WTC11 (cell line): ENCODE measurements around the gene FBLN2.

Experiments
- ETV6 ChIP-seq: sonication (generic); formaldehyde crosslinking; IDR thresholded peaks from 2 replicates; pipeline ENCODE4 v1.8.1; 2022; ENCODE audit warnings: mild to moderate bottlenecking, missing genetic modification reagents
- NR1H2 ChIP-seq: sonication (generic); formaldehyde crosslinking; IDR thresholded peaks from 2 replicates; pipeline ENCODE4 v1.9.0; 2021; ENCODE audit warnings: mild to moderate bottlenecking, moderate library complexity, missing genetic modification reagents
- TEAD4 ChIP-seq: sonication (generic); formaldehyde crosslinking; IDR thresholded peaks from 2 replicates; pipeline ENCODE4 v1.8.0; 2022; ENCODE audit warnings: mild to moderate bottlenecking, missing genetic modification reagents
- TP53 ChIP-seq: sonication (generic); formaldehyde crosslinking; IDR thresholded peaks from 2 replicates; pipeline ENCODE4 v1.8.1; 2023; ENCODE audit warnings: mild to moderate bottlenecking, missing genetic modification reagents
- ZBTB21 ChIP-seq: sonication (generic); formaldehyde crosslinking; IDR thresholded peaks from 2 replicates; pipeline ENCODE4 v1.8.1; 2023; ENCODE audit warnings: mild to moderate bottlenecking, missing genetic modification reagents, borderline replicate concordance
- ZNF138 ChIP-seq: sonication (generic); formaldehyde crosslinking; conservative IDR thresholded peaks from 2 replicates; pipeline ENCODE4 v1.8.1; 2022; ENCODE audit warnings: mild to moderate bottlenecking, moderate library complexity, missing genetic modification reagents
- ZNF219 ChIP-seq: sonication (generic); formaldehyde crosslinking; IDR thresholded peaks from 2 replicates; pipeline ENCODE4 v1.8.0; 2023; ENCODE audit warnings: missing genetic modification reagents, mild to moderate bottlenecking, borderline replicate concordance
- ZNF232 ChIP-seq: sonication (generic); formaldehyde crosslinking; IDR thresholded peaks from 2 replicates; pipeline ENCODE4 v1.8.0; 2022; ENCODE audit warnings: mild to moderate bottlenecking, missing genetic modification reagents
- TF ChIP-seq, protein P1 (sequence below): sonication (generic); formaldehyde crosslinking; IDR thresholded peaks from 2 replicates; pipeline ENCODE4 v1.8.1; 2022; ENCODE audit warnings: mild to moderate bottlenecking, moderate library complexity, missing genetic modification reagents
- TF ChIP-seq, protein P2 (sequence below): sonication (generic); formaldehyde crosslinking; IDR thresholded peaks from 2 replicates; pipeline ENCODE4 v1.8.1; 2022; ENCODE audit warnings: low read depth, missing genetic modification reagents, borderline replicate concordance
- TF ChIP-seq, protein P3 (sequence below): fragments of 200-600 bp; IDR thresholded peaks from 2 replicates; pipeline ENCODE4 v1.8.0; 2022; ENCODE audit warnings: antibody characterized with exemption
- TF ChIP-seq, protein P4 (sequence below): sonication (generic); formaldehyde crosslinking; IDR thresholded peaks from 2 replicates; pipeline ENCODE4 v1.8.1; 2023; ENCODE audit warnings: mild to moderate bottlenecking, missing genetic modification reagents, moderate library complexity
- TF ChIP-seq, protein P5 (sequence below): sonication (generic); formaldehyde crosslinking; IDR thresholded peaks from 2 replicates; pipeline ENCODE4 v1.8.0; 2022; ENCODE audit warnings: mild to moderate bottlenecking, missing genetic modification reagents

DNA sequence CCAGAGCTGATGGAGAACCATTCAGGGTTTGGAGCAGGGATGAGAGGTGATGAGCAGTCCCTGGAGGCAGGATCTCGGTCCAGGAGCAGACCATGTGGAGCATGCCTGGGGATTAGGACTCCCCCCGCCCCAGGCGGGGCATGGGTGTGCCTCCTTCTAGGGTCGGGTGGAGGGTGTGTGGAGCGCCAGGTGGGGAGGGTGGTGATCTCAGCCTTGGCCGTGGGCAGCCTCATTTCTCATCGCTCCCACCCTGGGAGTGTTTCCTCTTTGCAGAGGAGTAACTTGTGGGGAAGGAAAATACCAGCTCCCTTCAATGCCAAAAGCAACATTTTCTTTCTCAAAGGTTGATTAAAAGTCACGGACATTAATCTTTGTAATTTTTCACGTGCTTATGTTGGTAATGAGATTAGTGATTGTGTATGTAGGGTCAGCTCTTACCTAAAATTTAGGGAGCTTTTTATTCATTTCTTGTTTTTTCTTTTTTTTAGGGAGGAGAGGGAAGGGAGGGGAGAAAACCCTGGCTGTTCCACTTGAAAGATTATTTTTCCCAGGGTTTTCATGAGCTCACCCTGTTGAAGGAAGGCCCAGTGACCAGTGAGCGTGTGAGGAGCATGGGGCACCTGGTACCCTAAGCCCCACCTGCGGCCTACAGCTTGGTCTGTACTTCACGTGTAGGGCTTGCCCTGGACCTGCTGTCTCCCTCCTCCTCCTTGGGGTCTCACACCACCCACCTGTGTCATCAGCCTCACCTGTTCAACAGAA, 11.0 kb downstream of the FBLN2 start:
- TF ChIP-seq, protein P1, sequence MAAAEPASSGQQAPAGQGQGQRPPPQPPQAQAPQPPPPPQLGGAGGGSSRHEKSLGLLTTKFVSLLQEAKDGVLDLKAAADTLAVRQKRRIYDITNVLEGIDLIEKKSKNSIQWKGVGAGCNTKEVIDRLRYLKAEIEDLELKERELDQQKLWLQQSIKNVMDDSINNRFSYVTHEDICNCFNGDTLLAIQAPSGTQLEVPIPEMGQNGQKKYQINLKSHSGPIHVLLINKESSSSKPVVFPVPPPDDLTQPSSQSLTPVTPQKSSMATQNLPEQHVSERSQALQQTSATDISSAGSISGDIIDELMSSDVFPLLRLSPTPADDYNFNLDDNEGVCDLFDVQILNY = no peak
- TF ChIP-seq, protein P2, sequence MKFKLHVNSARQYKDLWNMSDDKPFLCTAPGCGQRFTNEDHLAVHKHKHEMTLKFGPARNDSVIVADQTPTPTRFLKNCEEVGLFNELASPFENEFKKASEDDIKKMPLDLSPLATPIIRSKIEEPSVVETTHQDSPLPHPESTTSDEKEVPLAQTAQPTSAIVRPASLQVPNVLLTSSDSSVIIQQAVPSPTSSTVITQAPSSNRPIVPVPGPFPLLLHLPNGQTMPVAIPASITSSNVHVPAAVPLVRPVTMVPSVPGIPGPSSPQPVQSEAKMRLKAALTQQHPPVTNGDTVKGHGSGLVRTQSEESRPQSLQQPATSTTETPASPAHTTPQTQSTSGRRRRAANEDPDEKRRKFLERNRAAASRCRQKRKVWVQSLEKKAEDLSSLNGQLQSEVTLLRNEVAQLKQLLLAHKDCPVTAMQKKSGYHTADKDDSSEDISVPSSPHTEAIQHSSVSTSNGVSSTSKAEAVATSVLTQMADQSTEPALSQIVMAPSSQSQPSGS (CRISPR knock-in tag) = no peak
- TF ChIP-seq ZNF219 (no peak), TEAD4 (CRISPR knock-in tag) (no peak), NR1H2 (CRISPR knock-in tag) (no peak), ETV6 (CRISPR knock-in tag) (no peak), ZBTB21 (no peak), TP53 (no peak), ZNF232 (CRISPR knock-in tag) (no peak), ZNF138 (CRISPR knock-in tag) (no peak)
- TF ChIP-seq, protein P3, sequence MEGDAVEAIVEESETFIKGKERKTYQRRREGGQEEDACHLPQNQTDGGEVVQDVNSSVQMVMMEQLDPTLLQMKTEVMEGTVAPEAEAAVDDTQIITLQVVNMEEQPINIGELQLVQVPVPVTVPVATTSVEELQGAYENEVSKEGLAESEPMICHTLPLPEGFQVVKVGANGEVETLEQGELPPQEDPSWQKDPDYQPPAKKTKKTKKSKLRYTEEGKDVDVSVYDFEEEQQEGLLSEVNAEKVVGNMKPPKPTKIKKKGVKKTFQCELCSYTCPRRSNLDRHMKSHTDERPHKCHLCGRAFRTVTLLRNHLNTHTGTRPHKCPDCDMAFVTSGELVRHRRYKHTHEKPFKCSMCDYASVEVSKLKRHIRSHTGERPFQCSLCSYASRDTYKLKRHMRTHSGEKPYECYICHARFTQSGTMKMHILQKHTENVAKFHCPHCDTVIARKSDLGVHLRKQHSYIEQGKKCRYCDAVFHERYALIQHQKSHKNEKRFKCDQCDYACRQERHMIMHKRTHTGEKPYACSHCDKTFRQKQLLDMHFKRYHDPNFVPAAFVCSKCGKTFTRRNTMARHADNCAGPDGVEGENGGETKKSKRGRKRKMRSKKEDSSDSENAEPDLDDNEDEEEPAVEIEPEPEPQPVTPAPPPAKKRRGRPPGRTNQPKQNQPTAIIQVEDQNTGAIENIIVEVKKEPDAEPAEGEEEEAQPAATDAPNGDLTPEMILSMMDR = no peak
- TF ChIP-seq, protein P4, sequence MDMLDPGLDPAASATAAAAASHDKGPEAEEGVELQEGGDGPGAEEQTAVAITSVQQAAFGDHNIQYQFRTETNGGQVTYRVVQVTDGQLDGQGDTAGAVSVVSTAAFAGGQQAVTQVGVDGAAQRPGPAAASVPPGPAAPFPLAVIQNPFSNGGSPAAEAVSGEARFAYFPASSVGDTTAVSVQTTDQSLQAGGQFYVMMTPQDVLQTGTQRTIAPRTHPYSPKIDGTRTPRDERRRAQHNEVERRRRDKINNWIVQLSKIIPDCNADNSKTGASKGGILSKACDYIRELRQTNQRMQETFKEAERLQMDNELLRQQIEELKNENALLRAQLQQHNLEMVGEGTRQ (CRISPR knock-in tag) = no peak
- TF ChIP-seq, protein P5, sequence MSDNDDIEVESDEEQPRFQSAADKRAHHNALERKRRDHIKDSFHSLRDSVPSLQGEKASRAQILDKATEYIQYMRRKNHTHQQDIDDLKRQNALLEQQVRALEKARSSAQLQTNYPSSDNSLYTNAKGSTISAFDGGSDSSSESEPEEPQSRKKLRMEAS (CRISPR knock-in tag) = no peak
